Ishikawa (cell line): Measurements from ENCODE around the gene C1orf52.

Experiments
- CEBPB ChIP-seq: IDR thresholded peaks from 2 replicates; pipeline ENCODE4 v1.6.1; 2012
- EGR1 ChIP-seq: IDR thresholded peaks from 2 replicates; pipeline ENCODE4 v1.6.1; 2012
- EP300 ChIP-seq: IDR thresholded peaks from 2 replicates; pipeline ENCODE4 v1.6.1; 2012; ENCODE audit warnings: borderline replicate concordance
- MAX ChIP-seq: IDR thresholded peaks from 2 replicates; pipeline ENCODE4 v1.6.1; 2012
- REST ChIP-seq: IDR thresholded peaks from 2 replicates; pipeline ENCODE4 v1.6.1; 2012; ENCODE audit warnings: low read depth, mild to moderate bottlenecking
- YY1 ChIP-seq: IDR thresholded peaks from 2 replicates; pipeline ENCODE4 v1.6.1; 2012; ENCODE audit warnings: low read depth
- TF ChIP-seq, protein P1 (sequence below): IDR thresholded peaks from 2 replicates; pipeline ENCODE4 v1.6.1; 2012

GRCh38 chr1:85259118-85259911, at the start of gene C1orf52:
- peak; percentile 28; the same call in 1 of the 2 replicates for TF ChIP-seq MAX
- TF ChIP-seq EGR1 = no peak
- TF ChIP-seq YY1 = peak; percentile 88
- TF ChIP-seq REST = no peak
- TF ChIP-seq EP300 = no peak
- TF ChIP-seq, protein P1, sequence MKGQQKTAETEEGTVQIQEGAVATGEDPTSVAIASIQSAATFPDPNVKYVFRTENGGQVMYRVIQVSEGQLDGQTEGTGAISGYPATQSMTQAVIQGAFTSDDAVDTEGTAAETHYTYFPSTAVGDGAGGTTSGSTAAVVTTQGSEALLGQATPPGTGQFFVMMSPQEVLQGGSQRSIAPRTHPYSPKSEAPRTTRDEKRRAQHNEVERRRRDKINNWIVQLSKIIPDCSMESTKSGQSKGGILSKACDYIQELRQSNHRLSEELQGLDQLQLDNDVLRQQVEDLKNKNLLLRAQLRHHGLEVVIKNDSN = no peak
- no peak for TF ChIP-seq CEBPB
